Inferior parietal cortex (tissue), 1 donor: ENCODE data around the gene ZNF804B.

Source experiments
- DNase-seq: peaks from one replicate; pipeline ENCODE4 v3.0.0-alpha.2; 2016; ENCODE audit errors: extremely low spot score

Gene ZNF804B

DNA sequence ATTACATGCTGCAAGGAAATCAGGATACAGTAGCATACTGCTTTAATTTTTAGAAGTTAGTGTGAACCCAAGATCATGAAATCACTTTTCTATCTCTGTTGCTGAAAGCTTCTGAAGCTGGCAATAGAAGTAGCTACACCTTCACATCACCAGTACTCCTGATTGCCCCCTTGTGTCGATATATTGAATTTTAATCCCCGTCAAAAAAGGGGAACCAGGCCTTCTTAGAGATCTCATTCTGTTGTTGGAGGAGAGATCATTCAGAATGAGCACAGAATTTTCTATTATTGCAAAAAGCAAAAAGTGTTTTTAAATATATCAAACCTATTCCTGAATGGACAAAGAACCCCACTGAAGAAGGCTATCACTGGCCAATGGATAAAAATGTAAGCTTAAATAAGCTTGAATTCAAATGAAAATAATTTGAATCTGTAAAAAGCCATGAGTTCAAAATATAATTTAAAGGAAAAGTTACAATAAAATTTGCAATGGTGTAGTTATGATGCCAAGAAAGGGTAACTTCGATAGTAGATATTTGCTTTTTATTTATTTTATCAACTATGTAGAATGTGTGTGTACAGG is 75.7 kb downstream of the ZNF804B start:
- DNase-seq, result peak; percentile 10

GRCh38 chr7:88842201-88842600 is 82.7 kb downstream of the ZNF804B start:
- DNase-seq, result no peak

- DNase-seq, result no peak
These were observed 85.6 kb downstream of the ZNF804B start for GRCh38 chr7:88845091-88845490.

DNA sequence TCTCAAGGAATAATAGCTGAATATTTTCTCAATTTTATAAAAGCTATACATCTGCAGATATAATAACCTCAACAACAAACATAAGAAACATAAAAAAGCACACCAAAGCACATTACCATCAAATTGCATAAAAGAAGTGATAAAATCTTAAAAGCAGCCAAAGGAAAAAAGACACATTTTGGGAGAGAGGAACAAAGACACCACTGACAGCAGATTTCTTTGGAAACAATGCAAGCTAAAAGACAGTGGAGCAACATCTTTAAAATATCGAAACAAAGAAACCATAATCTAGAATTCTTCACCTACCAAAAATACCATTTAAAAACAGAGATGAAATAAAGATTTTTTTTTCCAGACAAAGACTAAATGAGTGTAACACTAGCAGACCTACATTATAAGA is 91.7 kb downstream of the ZNF804B start:
- no peak for DNase-seq

GRCh38 chr7:88859288-88859687 is 99.8 kb downstream of the ZNF804B start:
- no peak for DNase-seq

GRCh38 chr7:88866265-88866863 is 106.9 kb downstream of the ZNF804B start:
- DNase-seq, result no peak

- no peak for DNase-seq
These were observed 107.7 kb downstream of the ZNF804B start for GRCh38 chr7:88867158-88867557.

GRCh38 chr7:88868456-88868855 is 109.0 kb downstream of the ZNF804B start:
- no peak for DNase-seq

- DNase-seq, result no peak
These were observed 121.6 kb downstream of the ZNF804B start for GRCh38 chr7:88881136-88881535.

DNA sequence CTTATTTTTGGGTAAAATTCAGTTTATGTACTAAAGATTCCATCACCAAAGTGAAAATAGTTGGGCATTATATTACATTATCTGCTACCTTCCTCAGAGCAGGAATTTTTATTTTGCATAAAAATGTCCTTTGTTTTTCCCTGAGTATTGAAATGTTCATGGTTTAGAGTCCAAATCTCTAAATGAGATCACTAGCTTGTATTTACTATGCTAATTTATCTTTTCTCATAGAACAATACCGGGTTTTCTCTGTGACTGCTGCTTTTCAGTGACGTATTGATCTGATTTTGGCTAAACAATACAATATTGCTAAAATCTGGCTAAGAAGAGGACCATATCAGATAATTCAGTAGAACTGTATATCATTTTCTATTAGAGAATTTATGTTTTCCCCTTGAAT is 125.6 kb downstream of the ZNF804B start:
- no peak for DNase-seq

GRCh38 chr7:88888684-88889083 is 129.2 kb downstream of the ZNF804B start:
- no peak for DNase-seq

DNA sequence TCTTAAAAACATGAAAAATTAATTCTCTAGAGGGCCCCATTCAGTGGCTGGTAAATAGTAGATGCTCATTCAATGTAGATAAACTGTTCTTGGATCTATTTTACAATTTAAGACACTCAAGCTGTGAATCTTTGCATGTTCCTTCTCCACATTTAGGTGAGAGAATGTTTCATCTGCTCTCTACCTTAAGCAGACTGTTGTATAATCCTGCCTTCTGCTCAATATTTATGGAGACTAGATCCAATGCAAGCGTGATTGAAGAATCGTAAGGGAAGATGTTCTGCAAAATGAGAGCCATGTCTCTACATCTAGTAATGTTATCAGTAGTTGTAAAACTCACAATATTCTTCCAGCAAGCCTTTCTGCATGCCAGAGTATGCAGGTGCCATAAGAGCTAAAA is 151.0 kb downstream of the ZNF804B start:
- DNase-seq, result peak; percentile 47

DNA sequence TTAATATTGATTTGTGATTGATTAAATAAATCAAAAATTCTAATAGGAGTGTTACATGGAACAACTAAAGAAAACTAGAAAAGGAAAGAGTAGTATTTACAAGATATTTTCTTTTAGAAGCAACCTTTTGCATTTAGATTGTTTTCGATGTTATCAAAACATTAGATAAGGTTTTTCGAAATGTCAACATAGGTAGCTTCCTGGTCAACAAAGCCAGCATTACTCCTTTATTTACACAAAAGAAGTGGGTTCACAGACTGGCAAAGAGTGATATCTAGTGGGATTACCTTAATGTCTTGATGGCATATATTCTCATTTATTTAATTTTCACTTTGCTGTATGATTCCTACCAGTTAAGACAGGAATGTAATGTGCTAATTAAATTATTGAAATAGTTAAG is 153.4 kb downstream of the ZNF804B start:
- DNase-seq, result no peak

DNA sequence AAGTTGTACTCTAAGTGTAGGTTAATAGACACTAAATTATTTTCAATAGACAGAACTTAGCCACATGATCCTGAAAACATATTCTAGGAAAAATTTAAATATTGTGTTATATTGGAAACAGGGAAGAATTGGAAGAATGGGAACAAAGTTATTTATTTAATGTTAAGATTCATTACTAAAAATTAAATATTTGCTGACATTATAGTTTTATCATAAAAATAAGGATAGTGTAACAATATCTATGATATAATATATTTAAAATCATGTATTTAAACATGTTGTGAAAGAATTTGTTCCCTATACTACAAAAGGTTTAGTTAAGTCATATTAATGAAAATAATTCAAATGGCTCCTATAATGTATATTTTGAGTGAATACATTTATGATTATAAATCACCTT is 156.1 kb downstream of the ZNF804B start:
- DNase-seq, result no peak

DNA sequence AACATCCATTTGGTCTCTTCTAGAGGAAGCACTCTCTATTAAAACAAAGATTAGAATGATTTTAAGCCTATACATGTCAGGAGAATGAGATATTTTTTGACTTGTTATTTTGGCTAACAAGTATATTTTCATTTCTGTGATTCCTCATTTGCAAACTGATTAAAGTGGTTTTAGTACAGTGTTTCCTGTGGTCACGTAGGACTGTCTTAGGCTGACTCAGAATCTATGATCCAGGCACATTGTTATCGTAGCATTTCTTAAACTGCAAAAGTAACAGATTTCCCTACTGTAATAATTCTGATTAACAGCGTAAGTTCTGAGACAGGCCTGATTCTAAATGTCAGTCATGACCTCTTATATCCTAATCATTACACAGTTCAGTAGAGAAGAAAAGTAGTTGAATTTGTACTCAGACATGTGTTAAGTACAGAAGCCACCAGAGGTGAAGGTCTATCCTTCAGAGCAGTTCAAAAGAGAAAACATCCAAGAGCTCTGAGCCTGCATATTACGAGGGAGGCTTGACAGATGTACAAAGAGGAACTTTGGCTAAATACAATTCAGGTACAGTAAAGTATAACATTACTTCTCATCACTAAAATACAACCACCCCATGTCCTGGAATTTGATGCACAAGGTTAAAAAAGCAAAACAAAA is 160.1 kb downstream of the ZNF804B start:
- no peak for DNase-seq

DNA sequence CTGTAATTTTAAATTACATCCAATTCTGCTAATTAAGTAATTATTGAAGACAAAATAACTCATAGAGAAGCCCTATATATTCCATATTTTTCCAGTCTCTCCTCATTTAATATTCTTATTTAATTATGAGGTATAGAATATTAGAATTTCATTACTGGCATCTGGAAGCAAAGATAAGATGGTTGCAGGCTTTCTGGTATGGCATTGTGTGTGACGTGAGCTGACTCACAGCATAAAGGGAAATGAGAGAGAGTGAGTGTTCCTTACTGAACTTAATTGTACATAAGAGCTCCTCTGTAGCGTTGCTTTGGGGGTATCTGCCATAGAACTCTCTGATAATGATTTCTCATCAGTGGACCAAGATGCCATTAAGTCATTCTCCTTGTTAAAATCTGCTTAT is 163.4 kb downstream of the ZNF804B start:
- no peak for DNase-seq

DNA sequence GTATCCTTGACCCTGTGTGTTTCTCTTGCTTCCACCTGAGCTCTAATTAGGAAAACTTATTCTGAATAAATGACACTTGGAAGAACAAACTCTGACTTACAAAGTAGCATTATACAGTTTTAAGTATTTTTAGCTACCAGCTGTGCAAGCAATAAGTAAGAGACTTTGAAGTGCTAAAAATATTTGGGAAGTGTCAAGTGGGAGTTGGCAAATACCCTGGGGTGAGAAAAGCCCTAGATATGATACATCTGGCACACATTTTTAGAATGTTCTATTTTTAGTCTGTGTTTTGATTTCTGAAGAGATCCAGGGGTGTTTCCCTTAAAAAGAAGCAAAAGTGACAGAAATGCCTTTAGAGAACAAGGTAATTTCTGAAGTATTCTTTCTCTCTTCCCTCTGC is 168.8 kb downstream of the ZNF804B start:
- DNase-seq, result no peak

GRCh38 chr7:88929719-88930118 is 170.2 kb downstream of the ZNF804B start:
- no peak for DNase-seq

DNA sequence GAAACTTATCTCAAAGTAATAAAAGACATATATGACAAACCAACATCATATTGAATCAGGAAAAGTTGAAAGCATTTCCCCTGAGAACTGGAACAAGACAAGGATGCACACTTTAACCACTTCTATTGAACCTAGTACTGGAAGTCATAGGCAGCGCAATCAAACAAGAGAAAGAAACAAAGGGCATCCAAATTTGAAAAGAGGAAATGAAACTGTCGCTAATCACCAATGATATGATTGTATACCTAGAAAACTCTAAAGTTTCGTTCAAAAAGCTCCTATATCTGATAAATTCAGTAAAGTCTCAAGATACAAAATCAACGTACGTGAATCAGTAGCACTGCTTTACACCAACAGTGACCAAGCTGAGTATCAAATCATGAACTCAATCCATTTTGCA is 173.8 kb downstream of the ZNF804B start:
- no peak for DNase-seq

- no peak for DNase-seq
These were observed 183.5 kb downstream of the ZNF804B start for GRCh38 chr7:88942815-88943501.

DNA sequence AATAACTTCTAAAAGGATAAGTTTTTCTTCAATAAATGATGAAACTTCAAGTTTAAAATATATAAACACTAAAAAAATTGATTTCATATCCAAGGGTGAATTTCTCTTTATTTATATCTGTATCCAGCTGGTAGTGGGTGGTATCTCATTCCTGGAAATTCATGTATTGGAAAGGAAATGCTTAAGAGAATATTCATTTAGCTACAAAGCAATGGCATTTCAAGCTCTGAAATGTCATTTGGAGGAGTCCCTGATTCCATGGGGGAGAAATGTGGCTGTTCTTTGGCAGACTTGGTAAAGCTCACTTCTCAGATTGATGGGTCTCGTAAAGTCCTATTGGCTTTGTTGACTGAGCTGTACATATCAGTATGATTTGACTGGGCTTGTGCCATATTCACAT is 192.3 kb downstream of the ZNF804B start:
- no peak for DNase-seq

DNA sequence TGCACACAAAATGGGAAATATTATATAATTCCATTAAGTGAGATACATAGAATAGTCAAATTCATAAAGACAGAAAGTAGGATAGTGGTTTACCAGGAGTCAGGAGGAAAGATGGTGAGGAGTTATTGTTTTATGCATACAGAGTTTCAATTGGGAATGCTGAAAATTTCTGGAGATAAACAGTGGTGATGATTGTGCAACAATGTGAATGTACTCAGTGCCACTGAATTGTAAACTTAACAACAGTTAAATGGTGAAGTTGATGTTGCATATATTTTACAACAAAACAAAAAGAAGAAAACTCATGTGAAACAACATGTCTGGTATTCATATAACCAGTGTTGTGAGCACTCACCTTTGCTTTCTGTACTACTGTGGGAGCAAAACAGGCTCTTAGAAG is 204.9 kb downstream of the ZNF804B start:
- no peak for DNase-seq

DNA sequence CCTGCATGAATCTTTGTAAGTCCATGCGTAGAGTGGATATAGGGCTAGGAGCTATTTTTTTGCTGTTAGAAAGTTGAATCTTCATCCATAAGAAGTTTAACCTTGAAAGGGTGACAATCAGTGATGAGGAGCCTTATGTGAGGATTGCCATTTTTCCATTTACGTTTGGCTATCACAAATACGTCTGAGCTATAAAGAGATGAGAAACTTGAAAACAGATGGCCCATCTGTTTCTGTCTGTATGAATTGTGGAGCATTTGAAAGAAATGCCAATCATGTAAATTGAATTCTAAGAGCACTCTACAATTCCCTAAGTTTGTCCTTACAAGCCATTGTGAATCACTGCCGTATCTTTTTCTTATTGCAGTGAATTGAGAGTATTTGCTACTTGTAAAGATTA is 205.9 kb downstream of the ZNF804B start:
- no peak for DNase-seq
